GM18861 (cell line): ENCODE measurements around the gene WIPF2.

ENCODE experiments used
- ATAC-seq: cut with Tn5 transposase; IDR thresholded peaks from one replicate; pipeline ENCODE4 v1.9.1; 2021; ENCODE audit not compliant: unreplicated experiment

Gene WIPF2, protein sequence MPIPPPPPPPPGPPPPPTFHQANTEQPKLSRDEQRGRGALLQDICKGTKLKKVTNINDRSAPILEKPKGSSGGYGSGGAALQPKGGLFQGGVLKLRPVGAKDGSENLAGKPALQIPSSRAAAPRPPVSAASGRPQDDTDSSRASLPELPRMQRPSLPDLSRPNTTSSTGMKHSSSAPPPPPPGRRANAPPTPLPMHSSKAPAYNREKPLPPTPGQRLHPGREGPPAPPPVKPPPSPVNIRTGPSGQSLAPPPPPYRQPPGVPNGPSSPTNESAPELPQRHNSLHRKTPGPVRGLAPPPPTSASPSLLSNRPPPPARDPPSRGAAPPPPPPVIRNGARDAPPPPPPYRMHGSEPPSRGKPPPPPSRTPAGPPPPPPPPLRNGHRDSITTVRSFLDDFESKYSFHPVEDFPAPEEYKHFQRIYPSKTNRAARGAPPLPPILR

GRCh38 chr17:40218740-40219593 is at the start of gene WIPF2:
TSS of gene WIPF2 (plus strand) at chr17:40219304. CDS start at chr17:40256460, 37,156 bp downstream.
- ATAC-seq = peak; percentile 74

- no peak for ATAC-seq
Observed at GRCh38 chr17:40170325-40170724, 48.8 kb upstream of the WIPF2 start.

DNA sequence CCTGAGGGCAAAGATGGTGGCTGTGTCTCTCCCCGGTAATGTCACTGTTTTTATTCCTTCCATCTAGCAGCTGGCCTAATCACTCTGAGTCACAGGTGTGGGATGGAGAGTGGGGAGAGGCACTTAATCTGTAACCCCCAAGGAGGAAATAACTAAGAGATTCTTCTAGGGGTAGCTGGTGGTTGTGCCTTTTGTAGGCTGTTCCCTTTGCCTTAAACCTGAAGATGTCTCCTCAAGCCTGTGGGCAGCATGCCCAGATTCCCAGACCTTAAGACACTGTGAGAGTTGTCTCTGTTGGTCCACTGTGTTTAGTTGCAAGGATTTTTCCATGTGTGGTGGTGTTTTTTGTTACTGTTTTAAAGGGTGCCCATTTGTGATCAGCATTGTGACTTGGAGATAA is 47.4 kb upstream of the WIPF2 start:
- no peak for ATAC-seq

- no peak for ATAC-seq
Observed at GRCh38 chr17:40173091-40173777, 45.9 kb upstream of the WIPF2 start.

GRCh38 chr17:40173778-40174135 is 45.3 kb upstream of the WIPF2 start:
- no peak for ATAC-seq

GRCh38 chr17:40174514-40174913 is 44.6 kb upstream of the WIPF2 start:
- no peak for ATAC-seq

GRCh38 chr17:40175928-40176753 is 43.0 kb upstream of the WIPF2 start:
- ATAC-seq = no peak

DNA sequence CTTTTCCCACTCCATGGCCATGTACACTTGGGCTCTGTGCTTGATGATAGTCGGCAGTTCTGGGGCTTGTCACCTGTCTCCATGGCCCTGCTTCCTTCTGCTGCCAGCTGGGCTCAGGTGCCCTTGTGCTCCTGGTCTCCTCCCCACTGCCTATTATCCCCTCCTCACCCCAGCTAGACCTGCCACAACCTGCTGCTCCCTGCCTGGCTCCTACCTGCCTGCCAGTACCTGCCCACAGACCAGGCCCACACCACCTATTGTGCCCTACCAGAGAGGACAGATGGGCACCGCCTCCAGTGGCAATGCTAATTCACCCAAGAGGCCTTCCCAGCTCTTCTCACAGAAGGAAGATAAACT is 42.4 kb upstream of the WIPF2 start:
- ATAC-seq = no peak

DNA sequence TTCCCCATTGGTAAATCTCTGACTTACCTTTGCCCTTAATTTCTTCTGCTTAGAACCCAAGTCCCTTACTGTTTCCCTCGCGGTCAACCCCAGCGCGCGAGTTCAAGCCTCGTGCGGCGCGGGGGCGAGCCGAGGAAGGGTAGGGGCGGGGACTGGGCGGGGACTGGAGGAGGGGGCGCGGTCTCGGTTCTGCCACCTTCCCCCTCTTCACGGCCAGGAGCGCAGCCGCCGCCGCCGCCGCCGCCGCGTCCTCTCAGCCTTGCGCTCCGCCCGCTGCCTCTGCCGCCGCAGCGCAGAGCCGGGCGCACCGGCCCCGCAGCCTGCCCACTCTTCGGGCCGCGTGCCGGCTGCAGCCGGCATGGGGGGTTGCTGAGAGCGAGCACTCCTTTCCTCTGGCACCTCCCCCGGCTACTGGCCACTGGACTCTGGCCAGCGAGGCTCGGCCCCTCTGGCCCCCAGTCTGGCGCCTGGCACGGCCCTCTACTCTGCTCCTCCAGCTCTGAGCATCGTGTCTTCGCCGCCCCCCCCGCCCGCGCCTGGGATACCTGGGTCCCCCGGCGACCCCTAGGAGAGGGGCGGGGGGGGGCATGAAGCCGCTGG is 41.7 kb upstream of the WIPF2 start, which contains the start of gene RAPGEFL1:
RAPGEFL1 (plus strand) TSS at position 196 of the 600 bp plus-strand sequence; CDS start at position 588, 392 bp downstream.
- no peak for ATAC-seq

DNA sequence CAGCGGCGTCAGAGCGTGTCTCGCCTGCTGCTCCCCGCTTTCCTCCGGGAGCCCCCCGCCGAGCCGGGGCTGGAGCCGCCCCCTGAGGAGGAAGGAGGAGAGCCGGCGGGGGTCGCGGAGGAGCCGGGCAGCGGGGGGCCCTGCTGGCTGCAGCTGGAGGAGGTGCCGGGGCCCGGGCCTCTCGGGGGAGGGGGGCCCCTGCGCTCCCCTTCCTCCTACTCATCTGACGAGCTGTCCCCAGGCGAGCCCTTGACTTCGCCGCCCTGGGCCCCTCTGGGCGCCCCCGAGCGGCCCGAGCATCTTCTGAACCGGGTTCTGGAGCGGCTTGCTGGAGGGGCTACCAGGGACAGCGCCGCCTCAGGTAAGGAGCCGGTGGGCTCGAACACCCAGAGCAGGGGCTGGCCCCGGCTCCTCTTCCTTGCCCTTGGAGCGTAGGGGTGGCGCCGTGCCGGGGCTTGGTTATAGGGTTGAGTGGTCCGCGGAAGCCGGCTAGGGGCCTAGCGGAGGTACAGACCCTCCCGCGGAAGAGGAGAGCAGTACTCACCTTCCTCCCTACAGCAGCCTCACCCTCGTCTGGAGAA is 41.0 kb upstream of the WIPF2 start:
- ATAC-seq = no peak

GRCh38 chr17:40178660-40179059 is 40.4 kb upstream of the WIPF2 start:
- no peak for ATAC-seq

DNA sequence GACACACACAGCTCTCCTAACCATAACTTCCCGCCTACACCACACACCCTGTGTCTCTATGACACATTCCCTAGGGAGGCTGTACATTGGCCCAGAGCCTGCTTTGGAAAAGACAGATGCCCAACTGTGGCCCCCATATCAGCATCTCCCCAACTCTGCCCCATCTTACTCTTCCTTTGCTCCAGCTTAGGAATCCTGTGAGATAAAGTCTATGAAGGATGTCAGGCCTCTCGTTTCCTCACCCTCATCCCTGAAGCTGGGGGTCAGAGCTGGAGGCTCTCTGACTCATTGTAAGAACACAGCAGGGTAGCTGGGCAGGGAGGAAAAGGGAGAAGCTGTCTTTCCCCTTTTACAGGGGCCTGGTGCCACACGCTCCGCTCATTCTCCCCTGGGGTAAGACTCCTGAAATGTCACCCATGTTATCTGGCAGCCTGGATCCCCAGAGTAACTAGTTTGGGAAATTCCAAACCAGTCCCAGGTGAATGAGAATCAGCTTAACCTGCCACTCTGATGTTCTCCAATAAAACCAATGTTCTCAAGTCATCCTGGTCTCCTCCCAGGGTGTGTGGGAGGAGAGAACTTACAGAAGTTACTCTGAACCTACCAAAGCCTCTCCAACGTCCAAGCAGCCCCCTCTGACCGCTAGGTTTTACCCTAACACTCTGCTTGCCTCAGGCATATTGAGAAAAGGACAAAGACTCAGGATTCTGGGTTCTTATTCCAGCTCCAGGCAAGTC is 39.0 kb upstream of the WIPF2 start:
- no peak for ATAC-seq

GRCh38 chr17:40180694-40181093 is 38.4 kb upstream of the WIPF2 start:
- ATAC-seq = no peak

- ATAC-seq = no peak
Observed at GRCh38 chr17:40181205-40181604, 37.9 kb upstream of the WIPF2 start.

DNA sequence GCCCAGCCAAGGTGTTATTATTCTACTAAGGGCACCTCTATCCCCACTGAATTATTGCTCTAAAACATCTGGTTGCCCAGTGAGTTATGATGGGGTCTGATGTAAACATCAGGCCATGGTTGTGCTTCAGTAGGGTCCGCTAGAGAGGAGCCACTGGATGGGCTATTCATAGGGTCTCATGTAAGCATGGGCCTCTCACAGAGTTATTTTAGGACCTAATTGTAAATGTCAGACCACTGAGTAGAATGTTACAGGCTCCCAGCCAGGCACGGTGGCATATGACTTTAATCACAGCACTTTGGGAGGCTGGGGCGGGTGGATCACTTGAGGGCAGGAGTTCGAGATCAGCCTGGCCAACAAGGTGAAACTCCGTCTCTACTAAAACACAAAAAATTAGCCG is 36.5 kb upstream of the WIPF2 start:
- ATAC-seq = no peak

GRCh38 chr17:40187238-40187637 is 31.9 kb upstream of the WIPF2 start:
- ATAC-seq = no peak

GRCh38 chr17:40188694-40189093 is 30.4 kb upstream of the WIPF2 start:
- no peak for ATAC-seq

- ATAC-seq = no peak
Observed at GRCh38 chr17:40190197-40191021, 28.7 kb upstream of the WIPF2 start.
